NCI-H69 (cell line): ENCODE results near the gene ADAMTS9.

Experiments used
- DNase-seq: peaks from one replicate; lab custom pipeline; 2025; lab: John Stamatoyannopoulos, UW

ADAMTS9 gene

DNA sequence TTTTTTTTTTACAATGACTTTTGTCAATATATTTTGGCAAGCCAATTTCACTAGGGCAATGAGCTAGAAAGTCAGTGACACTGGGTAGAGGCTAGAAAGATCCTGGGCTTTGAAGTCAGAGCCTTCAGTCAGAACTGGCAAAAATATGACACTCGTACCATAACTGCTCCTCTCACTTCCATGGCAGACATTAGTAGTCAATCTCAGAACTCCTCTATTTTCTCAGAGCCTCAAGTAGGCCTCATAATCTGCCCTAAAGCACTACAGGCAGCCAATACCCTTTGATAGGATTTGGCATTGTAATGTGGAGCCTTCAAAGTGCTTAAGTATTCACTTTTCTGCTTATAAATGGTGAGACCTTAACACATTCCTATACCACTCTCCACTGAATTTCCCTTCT is 67.8 kb downstream of the ADAMTS9 start:
- no peak for DNase-seq

DNA sequence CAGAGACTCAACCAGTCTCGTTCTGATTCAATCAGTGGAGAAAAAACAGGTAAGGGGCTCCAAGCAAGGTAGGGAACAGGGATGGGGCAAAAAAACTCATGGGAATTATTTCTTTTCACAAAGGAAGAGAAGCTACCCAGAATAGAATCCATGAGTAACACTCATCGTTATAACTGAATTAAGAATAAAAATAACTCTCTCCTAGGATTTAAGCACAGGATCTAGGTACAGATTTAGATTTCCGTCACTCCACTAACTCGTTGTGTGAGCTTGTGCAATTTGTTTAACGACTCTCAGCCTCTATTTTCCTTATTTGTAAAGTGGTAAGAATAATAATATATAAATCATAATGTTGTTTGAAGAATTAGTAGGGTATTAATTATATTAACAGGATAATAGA is 68.6 kb downstream of the ADAMTS9 start:
- no peak for DNase-seq

GRCh38 chr3:64617610-64618009 is 70.2 kb downstream of the ADAMTS9 start:
- DNase-seq = no peak

DNA sequence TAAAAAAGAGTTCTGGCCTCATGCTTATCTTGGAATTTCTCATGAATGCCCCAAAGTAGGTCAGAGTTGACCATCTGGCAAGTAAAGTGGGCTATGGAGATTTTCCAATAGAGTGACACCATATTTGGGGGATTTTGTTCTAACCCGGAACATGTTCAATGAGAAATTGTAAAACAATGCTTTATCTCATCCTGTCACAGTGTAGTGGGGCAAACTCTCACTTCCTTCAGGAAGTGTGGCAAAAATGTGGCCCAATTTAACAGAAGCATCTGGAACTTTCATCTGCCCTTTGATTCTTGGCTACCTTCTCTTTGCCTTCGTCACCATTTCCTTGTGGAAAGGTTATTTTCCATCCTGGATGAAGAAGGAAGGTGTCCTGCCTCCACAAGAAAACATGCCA is 70.8 kb downstream of the ADAMTS9 start:
- no peak for DNase-seq

DNA sequence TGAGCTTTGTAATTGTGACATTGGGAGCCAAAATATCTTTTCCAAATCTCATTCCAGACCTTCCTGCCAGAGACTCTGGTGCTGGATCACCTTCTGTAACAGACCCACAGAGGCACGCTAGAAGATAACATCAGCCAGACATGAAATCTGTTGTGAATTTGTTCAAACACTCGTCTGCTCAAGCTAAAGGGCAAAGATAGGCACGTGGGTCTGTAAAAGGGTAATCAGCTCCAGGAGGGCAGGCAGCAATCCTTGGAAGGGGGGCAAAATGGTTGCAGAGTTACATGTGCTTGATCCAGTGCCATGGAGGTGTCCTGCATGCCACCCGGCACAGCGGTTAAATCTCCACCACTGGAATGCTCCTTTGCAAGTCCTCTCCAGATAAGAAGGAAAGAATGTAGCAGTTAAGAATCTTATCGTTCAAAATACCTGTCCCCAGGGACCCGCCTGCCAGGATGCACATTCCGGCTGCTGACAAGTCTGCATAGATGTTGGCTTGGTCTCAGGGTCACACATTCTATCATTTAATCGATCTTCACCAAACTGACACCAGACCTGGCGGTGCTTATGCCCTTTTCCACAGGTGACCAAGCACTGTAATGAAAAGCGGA is 74.8 kb downstream of the ADAMTS9 start:
- DNase-seq = no peak

- no peak for DNase-seq
These were observed 75.5 kb downstream of the ADAMTS9 start for GRCh38 chr3:64612082-64612860.

DNA sequence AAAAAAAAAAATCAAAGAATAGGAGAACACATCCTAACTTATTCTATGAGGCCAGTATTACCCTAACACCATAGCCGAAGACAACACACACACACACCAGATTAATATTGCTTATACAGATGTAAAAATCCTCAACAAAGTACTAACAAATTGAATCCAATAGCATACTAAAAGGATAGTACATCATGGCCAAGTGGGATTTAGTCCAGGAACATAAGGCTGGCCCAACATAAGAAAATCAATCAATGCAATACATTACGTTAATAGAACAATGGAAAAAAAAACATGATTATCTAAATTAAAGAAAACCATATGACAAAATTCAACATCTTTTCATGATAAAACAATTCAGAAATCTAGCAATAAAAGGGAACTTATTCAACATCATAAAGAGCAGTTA is 79.1 kb downstream of the ADAMTS9 start:
- no peak for DNase-seq

GRCh38 chr3:64607032-64607551 is 80.7 kb downstream of the ADAMTS9 start:
- DNase-seq = no peak

GRCh38 chr3:64604313-64604712 is 83.5 kb downstream of the ADAMTS9 start:
- DNase-seq = no peak

- DNase-seq = no peak
These were observed 86.0 kb downstream of the ADAMTS9 start for GRCh38 chr3:64601824-64602223.

DNA sequence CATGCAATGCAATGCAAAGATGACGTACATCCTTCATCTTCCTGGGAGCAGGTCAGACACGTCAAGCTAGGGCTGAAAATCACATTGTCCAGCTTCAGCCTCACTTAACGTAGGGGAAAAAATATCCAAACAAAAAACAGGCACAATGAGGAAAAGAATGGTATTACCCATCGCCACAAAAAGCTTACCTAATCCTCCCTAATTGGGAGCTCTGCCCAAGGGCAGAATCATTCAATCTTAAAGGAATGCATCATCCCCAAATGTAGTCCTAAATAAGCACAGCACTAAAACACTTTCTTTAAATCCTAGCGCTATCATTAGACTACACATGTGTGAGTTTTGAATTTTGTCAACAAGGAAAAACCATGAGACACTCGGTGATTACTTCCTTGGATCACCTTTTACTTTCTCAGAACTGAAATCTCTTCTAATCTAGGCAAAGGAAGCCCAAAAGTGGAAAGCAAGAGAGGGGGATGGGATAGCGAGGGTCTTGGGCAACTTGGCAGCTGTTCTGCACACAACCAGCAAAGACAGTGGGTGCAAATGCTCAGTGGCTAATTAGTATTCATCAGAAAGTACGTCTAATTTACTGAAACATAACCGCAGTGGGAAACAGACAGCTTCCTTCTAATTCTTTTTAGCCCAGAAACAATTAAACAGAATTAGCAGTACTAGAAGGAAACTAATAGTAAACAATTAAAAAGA is 87.4 kb downstream of the ADAMTS9 start:
- DNase-seq = no peak

DNA sequence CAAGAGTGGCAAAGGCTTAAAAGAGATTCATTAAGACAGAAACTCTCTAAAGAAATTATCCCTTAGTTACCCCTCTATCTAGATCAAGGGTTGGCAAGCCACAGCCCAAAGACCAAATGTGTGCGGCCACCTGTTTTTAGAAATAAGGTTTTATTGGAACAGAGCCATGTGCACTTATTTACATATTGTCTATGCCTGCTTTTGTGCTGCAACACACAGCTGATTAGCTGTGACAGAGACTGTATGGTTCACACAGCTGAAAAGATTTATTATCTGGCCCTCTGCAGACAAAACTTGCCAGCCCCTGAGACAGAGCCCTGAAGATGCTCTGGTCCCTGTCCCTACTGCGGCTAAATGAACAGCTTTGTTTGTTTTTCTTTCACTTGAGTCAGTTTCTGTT is 88.1 kb downstream of the ADAMTS9 start:
- DNase-seq = peak; percentile 6

DNA sequence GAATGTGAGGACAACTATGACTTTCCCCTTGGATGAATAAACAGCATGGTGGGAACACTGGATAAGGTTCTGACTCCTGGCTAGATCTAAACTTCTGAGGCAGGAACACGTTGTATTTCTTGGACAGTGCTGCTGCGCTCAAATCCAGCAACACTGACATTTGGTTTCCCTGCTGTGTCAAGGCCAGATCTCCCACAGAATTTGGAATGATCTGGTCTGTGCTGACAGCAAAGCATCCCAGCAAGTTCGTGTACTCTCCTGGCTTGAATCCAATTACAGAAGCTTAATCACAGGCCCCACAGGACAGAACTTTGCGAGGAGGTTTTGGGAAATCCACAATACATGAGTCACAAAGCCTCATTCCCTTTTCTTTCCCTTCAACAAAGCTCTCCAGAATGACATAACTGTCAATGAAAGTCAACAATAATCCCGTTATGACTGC is 92.5 kb downstream of the ADAMTS9 start:
- DNase-seq = no peak

DNA sequence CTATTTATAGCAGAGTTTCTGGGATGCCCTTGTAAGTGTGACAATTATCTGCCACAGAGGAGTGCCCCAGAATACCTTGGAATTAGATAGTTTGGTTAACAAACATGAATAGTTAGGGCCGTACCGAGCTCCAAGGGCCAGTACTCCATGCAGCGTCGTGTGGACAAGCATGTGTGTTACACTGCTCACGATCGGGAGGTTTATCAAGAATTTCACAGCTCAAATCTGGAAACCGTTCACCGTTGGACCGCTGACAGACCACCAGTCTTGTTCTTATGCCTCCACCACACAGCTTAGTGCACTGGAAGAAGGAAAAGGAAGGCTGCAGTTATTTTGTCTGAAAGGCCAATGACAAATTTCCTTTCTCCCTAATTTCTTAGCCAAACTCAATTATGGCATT is 93.7 kb downstream of the ADAMTS9 start:
- DNase-seq = no peak

GRCh38 chr3:64593350-64593749 is 94.5 kb downstream of the ADAMTS9 start:
- DNase-seq = no peak

GRCh38 chr3:64591615-64592014 is 96.2 kb downstream of the ADAMTS9 start:
- DNase-seq = no peak

- DNase-seq = no peak
These were observed 99.4 kb downstream of the ADAMTS9 start for GRCh38 chr3:64588380-64588779.

DNA sequence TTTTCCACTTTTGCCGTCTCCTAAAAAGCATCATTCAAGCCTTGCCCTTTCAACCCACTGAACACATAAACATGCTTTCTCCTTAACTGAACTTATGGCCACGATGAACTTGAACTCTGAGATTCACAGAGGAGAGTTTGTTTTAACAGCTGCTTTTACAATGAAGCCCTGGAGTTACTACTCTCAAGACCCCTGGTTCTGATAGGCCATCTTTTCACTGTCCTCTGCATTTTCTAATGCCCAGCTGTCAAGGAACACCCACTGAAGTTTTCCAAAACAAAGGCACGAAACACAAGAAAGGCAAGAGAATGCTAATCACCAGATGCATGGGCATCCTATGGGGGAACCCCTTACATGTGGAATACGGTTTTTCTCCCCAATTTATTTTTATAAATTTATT is 100.8 kb downstream of the ADAMTS9 start:
- no peak for DNase-seq

DNA sequence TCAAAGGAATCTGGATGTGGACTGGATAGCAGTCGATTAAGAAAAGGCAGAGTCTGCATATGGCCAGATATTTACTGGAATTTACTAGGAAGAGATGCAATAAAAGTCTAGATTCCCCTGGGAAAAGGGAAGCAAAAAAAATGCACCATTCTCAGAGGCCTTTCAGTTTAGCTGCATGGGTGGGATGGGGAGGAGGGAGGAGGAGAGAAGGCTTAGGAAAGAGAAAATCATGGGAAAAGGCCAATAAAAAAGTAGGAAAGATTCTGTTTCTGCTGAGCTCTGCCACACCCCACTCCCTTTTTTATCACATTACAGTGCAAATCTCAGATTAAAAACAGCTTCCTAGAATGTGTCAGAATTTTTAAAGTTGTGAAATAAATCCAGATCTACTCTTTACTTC is 103.6 kb downstream of the ADAMTS9 start:
- no peak for DNase-seq

DNA sequence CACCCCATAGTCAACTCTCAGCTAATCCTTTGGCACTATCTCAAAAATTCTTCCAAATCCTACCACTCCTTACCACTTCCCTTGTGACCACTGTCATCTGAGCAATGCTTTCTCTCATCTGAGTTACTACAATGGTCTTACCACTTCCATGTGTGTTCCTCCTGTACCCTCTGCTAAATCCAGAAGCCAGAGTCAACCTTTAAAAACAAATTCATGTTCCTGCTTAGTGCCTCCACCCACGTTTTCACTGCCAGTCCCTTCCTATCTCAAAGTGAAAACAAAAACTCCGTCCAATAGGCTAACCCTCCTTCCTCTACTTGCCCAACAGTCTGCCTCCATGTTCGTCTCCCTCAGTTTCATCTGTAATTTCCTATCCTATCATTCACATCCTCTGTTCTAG is 109.0 kb downstream of the ADAMTS9 start:
- DNase-seq = no peak

DNA sequence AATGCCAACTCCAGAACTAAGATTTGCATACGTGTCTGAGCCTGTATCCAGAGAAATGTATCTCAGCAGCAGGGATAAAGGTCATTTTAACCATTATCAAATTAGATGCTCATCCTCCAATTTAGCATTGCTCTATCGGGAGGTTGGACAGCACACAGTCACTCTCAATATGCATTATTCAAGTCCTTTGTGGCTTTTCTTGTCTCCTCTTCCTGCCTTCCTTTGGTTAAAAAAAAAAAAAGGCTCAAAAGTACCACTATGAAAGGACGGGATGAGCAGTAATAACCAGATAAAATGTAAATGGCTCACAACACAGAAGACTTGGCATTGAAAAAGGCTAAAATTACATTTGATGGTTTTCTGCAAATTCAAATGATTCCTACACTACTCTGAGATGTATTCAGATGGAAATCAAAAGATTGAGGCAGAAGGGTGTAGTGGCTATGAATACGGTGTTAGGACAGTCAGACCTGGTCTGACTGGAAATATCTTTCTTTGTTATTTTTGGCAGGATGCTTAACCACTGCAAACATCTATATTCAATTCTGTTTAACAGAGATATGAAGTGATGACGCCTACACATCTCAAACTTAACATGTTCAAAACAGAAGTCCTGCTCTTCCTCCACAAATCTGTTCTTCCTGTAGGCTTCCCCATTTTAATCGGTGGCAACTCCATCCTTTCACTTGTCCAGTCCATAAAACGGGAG is 109.6 kb downstream of the ADAMTS9 start:
- no peak for DNase-seq

DNA sequence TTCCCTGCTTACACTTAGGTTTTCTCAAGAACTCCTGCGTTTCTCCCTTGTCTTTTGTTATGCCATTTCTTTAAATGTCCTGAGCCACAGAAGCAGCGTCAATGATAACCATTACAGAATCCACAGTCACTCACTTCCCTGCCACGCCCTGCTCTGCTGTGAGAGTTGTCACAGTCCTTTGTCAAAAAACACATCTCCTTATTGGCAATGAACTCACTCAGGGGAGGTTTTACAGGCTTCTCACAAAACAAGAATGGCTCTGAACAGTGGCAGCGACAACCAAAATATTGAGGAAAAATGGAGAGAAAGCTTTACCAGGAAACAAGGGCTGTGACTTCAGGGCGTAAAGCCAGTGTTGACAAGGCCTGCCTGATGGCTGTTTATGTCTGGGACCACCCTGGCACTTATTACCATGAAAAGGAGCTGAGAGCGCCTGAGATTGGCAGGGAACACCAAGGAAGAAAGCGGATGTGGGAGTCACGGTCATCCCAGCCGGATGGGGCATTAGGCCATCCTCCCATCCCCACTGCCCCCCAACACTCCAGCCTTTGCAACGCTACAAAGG is 111.5 kb downstream of the ADAMTS9 start:
- DNase-seq = no peak
